HepG2 (cell line): Measurements from ENCODE around the gene MTHFSD. TPM values are rescaled to one million over a fixed set of nuclear protein-coding genes. Genes with fewer than 3 reads are reported as not detected.

Experiments used
- MAFG ChIP-seq: sonication (generic); formaldehyde crosslinking; IDR thresholded peaks from 2 replicates; pipeline ENCODE4 v1.5.1; 2020; ENCODE audit warnings: mild to moderate bottlenecking, missing genetic modification reagents
- MAFK ChIP-seq, 2 experiments: IDR thresholded peaks in 1 of 2; conservative IDR thresholded peaks in 1 of 2; 2 replicates each; pipeline ENCODE4 v1.6.1; 2011; ENCODE audit warnings: improper control_type of control experiment in 2 of 2, low read length in 2 of 2
- MTA3 ChIP-seq: sonication (generic); formaldehyde crosslinking; IDR thresholded peaks from 2 replicates; pipeline ENCODE4 v1.4.0; 2020; ENCODE audit warnings: missing genetic modification reagents
- NFE2L1 ChIP-seq: sonication (generic); formaldehyde crosslinking; IDR thresholded peaks from 2 replicates; pipeline ENCODE4 v1.4.0; 2020; ENCODE audit warnings: missing genetic modification reagents, mild to moderate bottlenecking, borderline replicate concordance
- NR2F1 ChIP-seq, 2 experiments: fragments of 450-650 bp in 1 of 2; formaldehyde crosslinking in 1 of 2; IDR thresholded peaks; 2 replicates each; pipeline versions ENCODE4 v1.5.0 to v1.6.1; 2016 to 2020; ENCODE audit warnings: mild to moderate bottlenecking in 1 of 2, missing compliant biosample characterization in 1 of 2, missing genetic modification reagents in 1 of 2, moderate library complexity in 1 of 2
- NR2F6 ChIP-seq, 2 experiments: IDR thresholded peaks; 2 replicates each; pipeline ENCODE4 v1.6.1; 2016; ENCODE audit warnings: antibody characterized with exemption in 1 of 2, mild to moderate bottlenecking in 1 of 2
- REXO4 ChIP-seq: sonication (generic); formaldehyde crosslinking; IDR thresholded peaks from 2 replicates; pipeline ENCODE4 v1.8.0; 2022; ENCODE audit warnings: missing genetic modification reagents, mild to moderate bottlenecking, borderline replicate concordance
- RFXAP ChIP-seq: sonication (generic); formaldehyde crosslinking; IDR thresholded peaks from 2 replicates; pipeline ENCODE4 v1.4.0; 2020; ENCODE audit warnings: missing genetic modification reagents, borderline replicate concordance
- SALL1 ChIP-seq: sonication (generic); formaldehyde crosslinking; IDR thresholded peaks from 2 replicates; pipeline ENCODE4 v1.8.0; 2022; ENCODE audit warnings: mild to moderate bottlenecking, missing genetic modification reagents
- SMC3 ChIP-seq: IDR thresholded peaks from 2 replicates; pipeline ENCODE4 v1.6.1; 2011; ENCODE audit warnings: low read length, improper control_type of control experiment
- SRF ChIP-seq: IDR thresholded peaks from 2 replicates; pipeline ENCODE4 v1.6.1; 2011; ENCODE audit warnings: mild to moderate bottlenecking, low read depth, low read length, moderate library complexity
- ZBTB38 ChIP-seq: sonication (generic); formaldehyde crosslinking; IDR thresholded peaks from 2 replicates; pipeline ENCODE4 v1.5.1; 2020; ENCODE audit warnings: mild to moderate bottlenecking, missing genetic modification reagents
- ZFP41 ChIP-seq: sonication (generic); formaldehyde crosslinking; IDR thresholded peaks from 2 replicates; pipeline ENCODE4 v1.4.0; 2020; ENCODE audit warnings: mild to moderate bottlenecking, missing genetic modification reagents, borderline replicate concordance
- ZNF10 ChIP-seq: sonication (generic); formaldehyde crosslinking; IDR thresholded peaks from 2 replicates; pipeline ENCODE4 v1.4.0; 2020; ENCODE audit warnings: mild to moderate bottlenecking, low read depth, missing genetic modification reagents, borderline replicate concordance
- ZNF136 ChIP-seq: sonication (generic); formaldehyde crosslinking; IDR thresholded peaks from 2 replicates; pipeline ENCODE4 v1.8.1; 2022; ENCODE audit warnings: low read depth, mild to moderate bottlenecking, moderate library complexity, missing genetic modification reagents
- ZNF564 ChIP-seq: sonication (generic); formaldehyde crosslinking; IDR thresholded peaks from 2 replicates; pipeline ENCODE4 v1.8.1; 2023; ENCODE audit warnings: mild to moderate bottlenecking, missing genetic modification reagents
- ZNF746 ChIP-seq: sonication (generic); formaldehyde crosslinking; IDR thresholded peaks from 2 replicates; pipeline ENCODE4 v1.8.0; 2022; ENCODE audit warnings: mild to moderate bottlenecking, missing genetic modification reagents
- ZNF850 ChIP-seq: sonication (generic); formaldehyde crosslinking; conservative IDR thresholded peaks from 2 replicates; pipeline ENCODE4 v1.9.0; 2021; ENCODE audit warnings: mild to moderate bottlenecking, missing genetic modification reagents
- polyA plus RNA-seq, 8 experiments: library from polyadenylated mRNA; depleted of rRNA in 3 of 8; stranded (reverse) in 7 of 8; unstranded in 1 of 8; fragments of >200 nt; fragmentation: Illumina TruSeq in 4 of 8; extraction: Trizol in 4 of 8; gene quantifications; 2 replicates each; pipeline versions ENCODE4 v1.2.1 to v1.2.3, GENCODE V29; 2011 to 2016; ENCODE audit warnings: low read depth in 4 of 8, missing spikeins in 1 of 8, mixed read lengths in 1 of 8; ENCODE audit not compliant: insufficient read depth in 1 of 8
- total RNA-seq, 5 experiments: library from RNA; depleted of rRNA; stranded (reverse); fragments of >200 nt; fragmentation: Illumina TruSeq; extraction: Trizol; gene quantifications; 2 replicates each; pipeline ENCODE4 v1.2.3, GENCODE V29; 2016; ENCODE audit warnings: low read depth in 1 of 5
- TF ChIP-seq, protein P1 (sequence below): sonication (generic); formaldehyde crosslinking; conservative IDR thresholded peaks from 2 replicates; pipeline ENCODE4 v1.4.0; 2020; ENCODE audit warnings: missing genetic modification reagents
- TF ChIP-seq, protein P2 (sequence below): sonication (generic); formaldehyde crosslinking; conservative IDR thresholded peaks from 2 replicates; pipeline ENCODE4 v1.4.0; 2020; ENCODE audit warnings: missing genetic modification reagents
- TF ChIP-seq, protein P3 (sequence below): sonication (generic); formaldehyde crosslinking; IDR thresholded peaks from 2 replicates; pipeline ENCODE4 v1.4.0; 2020; ENCODE audit warnings: mild to moderate bottlenecking, missing genetic modification reagents

Gene MTHFSD
- total and polyA plus RNA-seq, 2 of the 13 experiments (the other 11 are each of a cell fraction or from before 2014, with no cell fraction given) = 14.2 to 16.3 TPM

DNA sequence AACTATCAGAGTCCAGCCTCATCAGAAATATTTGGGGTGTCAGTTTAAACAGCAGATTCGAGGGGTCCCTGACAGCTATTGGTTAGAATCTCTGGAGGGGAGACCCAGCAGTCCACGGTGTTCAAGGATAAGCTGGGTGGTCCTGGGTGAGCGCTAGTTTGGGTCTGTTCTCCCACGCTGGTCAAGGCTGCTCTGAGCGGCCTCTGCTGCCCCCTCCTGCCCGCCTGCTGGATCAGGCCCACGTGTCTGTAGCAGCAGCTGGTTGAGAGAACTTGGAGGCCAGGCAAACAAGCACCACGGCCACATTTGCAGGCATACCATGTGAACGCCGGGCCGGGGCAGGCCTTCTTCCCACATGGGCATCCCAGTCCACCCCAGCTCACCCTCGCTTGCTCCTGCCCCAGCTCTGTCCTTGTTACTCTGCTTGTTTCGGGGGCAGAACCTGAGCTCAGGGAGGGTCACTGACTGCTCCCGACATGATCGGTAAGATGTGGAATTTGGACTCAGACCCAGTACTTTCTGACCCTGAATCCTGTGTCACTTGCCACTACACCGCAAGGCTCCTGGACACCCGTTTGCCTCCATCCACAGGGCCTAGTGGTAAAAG lies 37.3 kb downstream of the MTHFSD start (continued):
- TF ChIP-seq REXO4 (CRISPR knock-in tag) (no peak), ZBTB38 (CRISPR knock-in tag) (no peak), ZFP41 (CRISPR knock-in tag) (no peak), MTA3 (CRISPR knock-in tag) (no peak), NFE2L1 (CRISPR knock-in tag) (no peak), RFXAP (CRISPR knock-in tag) (no peak), NR2F1 (CRISPR knock-in tag; IDR thresholded peaks at IDR 0.05) (no peak), ZNF850 (CRISPR knock-in tag) (no peak), ZNF136 (no peak), MAFG (CRISPR knock-in tag) (no peak), ZNF564 (CRISPR knock-in tag) (no peak), ZNF746 (CRISPR knock-in tag) (no peak), MAFK (conservative IDR thresholded peaks at IDR 0.05 in 1 of 2, IDR thresholded peaks at IDR 0.05 in 1 of 2; ENCODE audit: low read length in 2 of 2) (no peak), SMC3 (peak; percentile 22; the same call in 1 of the 2 replicates), SALL1 (CRISPR knock-in tag) (peak; percentile 42; the same call in 1 of the 2 replicates), ZNF10 (CRISPR knock-in tag) (no peak), NR2F6 (IDR thresholded peaks at IDR 0.05) (no peak), NR2F6 (CRISPR knock-in tag; IDR thresholded peaks at IDR 0.05) (no peak), SRF (no peak)
- TF ChIP-seq, protein P1, sequence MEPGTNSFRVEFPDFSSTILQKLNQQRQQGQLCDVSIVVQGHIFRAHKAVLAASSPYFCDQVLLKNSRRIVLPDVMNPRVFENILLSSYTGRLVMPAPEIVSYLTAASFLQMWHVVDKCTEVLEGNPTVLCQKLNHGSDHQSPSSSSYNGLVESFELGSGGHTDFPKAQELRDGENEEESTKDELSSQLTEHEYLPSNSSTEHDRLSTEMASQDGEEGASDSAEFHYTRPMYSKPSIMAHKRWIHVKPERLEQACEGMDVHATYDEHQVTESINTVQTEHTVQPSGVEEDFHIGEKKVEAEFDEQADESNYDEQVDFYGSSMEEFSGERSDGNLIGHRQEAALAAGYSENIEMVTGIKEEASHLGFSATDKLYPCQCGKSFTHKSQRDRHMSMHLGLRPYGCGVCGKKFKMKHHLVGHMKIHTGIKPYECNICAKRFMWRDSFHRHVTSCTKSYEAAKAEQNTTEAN (CRISPR knock-in tag) = no peak
- TF ChIP-seq, protein P2, sequence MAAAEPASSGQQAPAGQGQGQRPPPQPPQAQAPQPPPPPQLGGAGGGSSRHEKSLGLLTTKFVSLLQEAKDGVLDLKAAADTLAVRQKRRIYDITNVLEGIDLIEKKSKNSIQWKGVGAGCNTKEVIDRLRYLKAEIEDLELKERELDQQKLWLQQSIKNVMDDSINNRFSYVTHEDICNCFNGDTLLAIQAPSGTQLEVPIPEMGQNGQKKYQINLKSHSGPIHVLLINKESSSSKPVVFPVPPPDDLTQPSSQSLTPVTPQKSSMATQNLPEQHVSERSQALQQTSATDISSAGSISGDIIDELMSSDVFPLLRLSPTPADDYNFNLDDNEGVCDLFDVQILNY (CRISPR knock-in tag) = no peak
- TF ChIP-seq, protein P3, sequence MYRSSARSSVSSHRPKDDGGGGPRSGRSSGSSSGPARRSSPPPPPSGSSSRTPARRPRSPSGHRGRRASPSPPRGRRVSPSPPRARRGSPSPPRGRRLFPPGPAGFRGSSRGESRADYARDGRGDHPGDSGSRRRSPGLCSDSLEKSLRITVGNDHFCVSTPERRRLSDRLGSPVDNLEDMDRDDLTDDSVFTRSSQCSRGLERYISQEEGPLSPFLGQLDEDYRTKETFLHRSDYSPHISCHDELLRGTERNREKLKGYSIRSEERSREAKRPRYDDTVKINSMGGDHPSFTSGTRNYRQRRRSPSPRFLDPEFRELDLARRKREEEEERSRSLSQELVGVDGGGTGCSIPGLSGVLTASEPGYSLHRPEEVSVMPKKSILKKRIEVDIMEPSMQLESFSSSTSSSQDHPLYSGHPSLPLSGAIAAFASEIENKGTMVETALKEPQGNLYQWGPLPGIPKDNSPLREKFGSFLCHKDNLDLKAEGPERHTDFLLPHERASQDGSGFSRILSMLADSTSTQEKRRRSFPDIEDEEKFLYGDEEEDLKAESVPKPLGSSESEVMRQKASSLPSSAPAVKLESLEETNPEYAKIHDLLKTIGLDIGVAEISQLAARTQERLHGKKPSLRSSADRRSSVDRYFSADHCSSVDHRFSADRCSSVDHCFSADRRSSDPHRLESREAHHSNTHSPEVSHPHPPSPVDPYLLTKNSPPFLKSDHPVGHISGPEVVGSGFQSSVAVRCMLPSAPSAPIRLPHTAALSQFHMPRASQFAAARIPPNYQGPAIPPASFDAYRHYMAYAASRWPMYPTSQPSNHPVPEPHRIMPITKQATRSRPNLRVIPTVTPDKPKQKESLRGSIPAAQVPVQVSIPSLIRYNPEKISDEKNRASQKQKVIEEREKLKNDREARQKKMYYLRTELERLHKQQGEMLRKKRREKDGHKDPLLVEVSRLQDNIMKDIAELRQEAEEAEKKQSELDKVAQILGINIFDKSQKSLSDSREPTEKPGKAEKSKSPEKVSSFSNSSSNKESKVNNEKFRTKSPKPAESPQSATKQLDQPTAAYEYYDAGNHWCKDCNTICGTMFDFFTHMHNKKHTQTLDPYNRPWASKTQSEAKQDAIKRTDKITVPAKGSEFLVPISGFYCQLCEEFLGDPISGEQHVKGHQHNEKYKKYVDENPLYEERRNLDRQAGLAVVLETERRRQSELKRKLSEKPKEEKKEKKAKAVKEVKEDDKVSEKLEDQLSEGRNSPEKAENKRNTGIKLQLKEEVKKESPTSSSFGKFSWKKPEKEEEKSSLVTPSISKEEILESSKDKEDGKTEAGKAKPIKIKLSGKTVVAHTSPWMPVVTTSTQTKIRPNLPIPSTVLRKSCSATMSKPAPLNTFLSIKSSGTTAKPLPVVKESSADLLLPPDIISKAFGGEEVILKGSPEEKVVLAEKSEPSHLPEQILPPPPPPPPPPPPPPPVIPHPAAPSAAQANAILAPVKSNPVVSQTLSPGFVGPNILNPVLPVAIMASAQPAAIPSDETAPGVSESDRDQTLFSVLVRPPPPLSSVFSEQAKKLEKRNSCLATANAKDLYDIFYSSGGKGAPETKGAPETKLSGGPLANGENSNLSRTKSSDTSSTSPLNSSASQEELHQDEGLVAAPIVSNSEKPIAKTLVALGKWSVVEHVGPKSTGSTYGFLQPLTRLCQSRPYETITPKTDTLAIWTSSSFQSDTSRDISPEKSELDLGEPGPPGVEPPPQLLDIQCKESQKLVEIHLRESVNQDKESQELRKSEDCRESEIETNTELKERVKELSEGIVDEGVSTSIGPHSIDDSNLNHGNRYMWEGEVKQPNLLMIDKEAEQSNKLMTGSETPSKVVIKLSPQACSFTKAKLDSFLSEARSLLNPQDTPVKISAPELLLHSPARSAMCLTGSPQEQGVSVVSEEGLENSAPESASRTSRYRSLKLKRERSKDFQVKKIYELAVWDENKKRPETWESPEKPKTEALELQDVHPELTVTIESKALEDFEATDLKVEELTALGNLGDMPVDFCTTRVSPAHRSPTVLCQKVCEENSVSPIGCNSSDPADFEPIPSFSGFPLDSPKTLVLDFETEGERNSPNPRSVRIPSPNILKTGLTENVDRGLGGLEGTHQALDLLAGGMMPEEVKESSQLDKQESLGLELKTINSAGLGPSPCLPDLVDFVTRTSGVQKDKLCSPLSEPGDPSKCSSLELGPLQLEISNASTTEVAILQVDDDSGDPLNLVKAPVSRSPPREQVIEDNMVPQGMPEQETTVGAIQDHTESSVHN (CRISPR knock-in tag) = no peak
